GM20000 (cell line): Measurements from ENCODE around the gene FSCN2.
"Not testable (repeated sequence)": the region's sequence is repeated elsewhere in the genome, so short reads cannot be mapped to it uniquely, and the experiment has no call there.

Experiments
- DNase-seq: peaks from one replicate; pipeline ENCODE4 v3.0.0; 2012; ENCODE audit warnings: low spot score
- TF ChIP-seq, protein P1 (sequence below): IDR thresholded peaks from 2 replicates; pipeline ENCODE4 v1.5.1; 2012; ENCODE audit warnings: mild to moderate bottlenecking, control low read depth; ENCODE audit errors: extremely low read depth, missing control alignments

Gene FSCN2

DNA sequence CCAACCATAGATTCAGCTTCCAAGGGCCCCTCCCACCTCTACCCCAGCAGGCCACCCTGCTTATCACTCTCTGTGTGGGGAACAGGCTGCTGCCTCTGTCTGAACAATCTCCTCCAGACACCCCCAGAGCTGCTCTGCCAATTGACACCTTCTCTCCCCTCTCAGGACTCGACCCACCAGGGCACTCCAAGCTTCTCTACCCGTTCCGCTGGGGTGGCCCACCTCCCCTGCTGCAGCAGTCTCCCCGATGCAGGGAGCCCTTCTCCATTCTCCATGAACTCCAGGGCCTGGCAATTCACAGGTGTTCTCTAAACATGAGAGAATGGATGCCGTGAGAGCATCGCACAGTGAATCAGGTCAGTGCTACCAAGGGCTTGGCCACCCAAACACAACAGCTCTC, 52.3 kb downstream of the FSCN2 start:
- DNase-seq, result no peak
- TF ChIP-seq, protein P1, sequence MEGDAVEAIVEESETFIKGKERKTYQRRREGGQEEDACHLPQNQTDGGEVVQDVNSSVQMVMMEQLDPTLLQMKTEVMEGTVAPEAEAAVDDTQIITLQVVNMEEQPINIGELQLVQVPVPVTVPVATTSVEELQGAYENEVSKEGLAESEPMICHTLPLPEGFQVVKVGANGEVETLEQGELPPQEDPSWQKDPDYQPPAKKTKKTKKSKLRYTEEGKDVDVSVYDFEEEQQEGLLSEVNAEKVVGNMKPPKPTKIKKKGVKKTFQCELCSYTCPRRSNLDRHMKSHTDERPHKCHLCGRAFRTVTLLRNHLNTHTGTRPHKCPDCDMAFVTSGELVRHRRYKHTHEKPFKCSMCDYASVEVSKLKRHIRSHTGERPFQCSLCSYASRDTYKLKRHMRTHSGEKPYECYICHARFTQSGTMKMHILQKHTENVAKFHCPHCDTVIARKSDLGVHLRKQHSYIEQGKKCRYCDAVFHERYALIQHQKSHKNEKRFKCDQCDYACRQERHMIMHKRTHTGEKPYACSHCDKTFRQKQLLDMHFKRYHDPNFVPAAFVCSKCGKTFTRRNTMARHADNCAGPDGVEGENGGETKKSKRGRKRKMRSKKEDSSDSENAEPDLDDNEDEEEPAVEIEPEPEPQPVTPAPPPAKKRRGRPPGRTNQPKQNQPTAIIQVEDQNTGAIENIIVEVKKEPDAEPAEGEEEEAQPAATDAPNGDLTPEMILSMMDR, result no peak

GRCh38 chr17:81581758-81582157, 53.6 kb downstream of the FSCN2 start:
- no peak for DNase-seq
- TF ChIP-seq, protein P1, result no peak

GRCh38 chr17:81582341-81582740, 54.2 kb downstream of the FSCN2 start:
- TF ChIP-seq, protein P1, result no peak
- no peak for DNase-seq

DNA sequence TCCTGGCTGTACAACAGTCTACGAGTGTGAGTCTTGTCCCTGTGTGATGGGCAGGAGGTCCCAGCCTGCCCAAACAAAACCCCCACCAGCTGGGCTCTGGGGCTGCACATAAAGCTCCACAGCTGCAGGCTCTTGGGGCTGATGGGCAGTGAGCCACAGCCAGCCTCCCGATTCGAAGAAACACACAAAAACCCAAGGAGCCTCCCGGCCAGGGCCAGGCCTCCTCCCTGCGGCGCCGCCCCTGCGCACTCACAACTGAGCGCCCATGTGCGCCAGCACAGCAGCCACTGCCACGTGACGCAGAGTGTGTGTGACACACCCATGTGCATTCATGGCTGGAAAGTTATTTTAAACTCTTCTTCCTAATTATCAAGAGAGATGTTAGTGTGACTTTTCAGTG, 54.6 kb downstream of the FSCN2 start:
- DNase-seq, result no peak
- TF ChIP-seq, protein P1, result no peak

GRCh38 chr17:81583589-81584342, 55.6 kb downstream of the FSCN2 start:
- TF ChIP-seq, protein P1, result no peak
- DNase-seq, result no peak

- DNase-seq, result not testable (repeated sequence)
Measured at GRCh38 chr17:81584771-81585170, 56.6 kb downstream of the FSCN2 start.

GRCh38 chr17:81586096-81586495, 57.9 kb downstream of the FSCN2 start:
- no peak for DNase-seq
- TF ChIP-seq, protein P1, result no peak
